ENCODE data around the gene PDHX. TPM values are rescaled to one million over a fixed set of nuclear protein-coding genes. Genes with fewer than 3 reads are reported as not detected.

The PDHX gene
- total RNA-seq, 1 experiment from 2014 or later, result 85.4 TPM

DNA sequence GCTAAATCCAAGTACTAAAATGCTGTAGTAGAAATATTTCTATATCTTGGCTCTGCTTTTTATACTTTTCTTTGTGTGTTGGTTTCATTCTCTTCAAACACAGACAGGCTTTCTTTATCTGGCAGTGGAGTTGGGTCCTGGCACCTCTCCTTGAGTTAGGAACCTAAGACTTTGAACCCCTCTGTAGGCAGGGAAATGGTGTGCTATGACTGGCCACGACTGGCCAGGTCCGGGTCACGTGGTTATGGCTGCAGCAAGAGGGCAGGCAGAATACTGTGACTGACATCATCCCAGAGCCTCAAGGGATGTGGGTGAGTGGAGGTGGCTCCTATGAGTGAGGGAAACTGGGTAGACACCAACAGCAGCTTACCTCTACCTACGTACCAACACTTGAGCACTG lies 42.2 kb upstream of the PDHX start:
- ChIA-PET CTCF (no interaction called here), POLR2A (no interaction called here)
- no peak for DNase-seq
- Histone ChIP-seq H3K4me1 (no peaks in the 10 kb centered on the region), H3K36me3 (ENCODE audit: control insufficient read depth, insufficient read depth, low read length) (no peaks in the 10 kb centered on the region), H3K27me3 (replicated peaks; ENCODE audit: control insufficient read depth, insufficient read depth, low read length) (no peaks in the 10 kb centered on the region), H3K9me3 (no peaks in the 10 kb centered on the region), H3K4me3 (ENCODE audit: low read depth, low read length) (no peak overlapping the region)
- Mint-ChIP-seq H3K4me3 (ENCODE audit: unreplicated experiment) (no peak overlapping the region), H3K27me3 (ENCODE audit: insufficient read depth, unreplicated experiment) (no peaks in the 10 kb centered on the region), H3K36me3 (ENCODE audit: insufficient read depth, unreplicated experiment) (no peaks in the 10 kb centered on the region), H3K4me1 (ENCODE audit: low read depth, unreplicated experiment) (no peaks in the 10 kb centered on the region), H3K9me3 (ENCODE audit: unreplicated experiment) (no peaks in the 10 kb centered on the region), H3K27ac (ENCODE audit: unreplicated experiment) (no peak overlapping the region)
- TF ChIP-seq, protein P1, sequence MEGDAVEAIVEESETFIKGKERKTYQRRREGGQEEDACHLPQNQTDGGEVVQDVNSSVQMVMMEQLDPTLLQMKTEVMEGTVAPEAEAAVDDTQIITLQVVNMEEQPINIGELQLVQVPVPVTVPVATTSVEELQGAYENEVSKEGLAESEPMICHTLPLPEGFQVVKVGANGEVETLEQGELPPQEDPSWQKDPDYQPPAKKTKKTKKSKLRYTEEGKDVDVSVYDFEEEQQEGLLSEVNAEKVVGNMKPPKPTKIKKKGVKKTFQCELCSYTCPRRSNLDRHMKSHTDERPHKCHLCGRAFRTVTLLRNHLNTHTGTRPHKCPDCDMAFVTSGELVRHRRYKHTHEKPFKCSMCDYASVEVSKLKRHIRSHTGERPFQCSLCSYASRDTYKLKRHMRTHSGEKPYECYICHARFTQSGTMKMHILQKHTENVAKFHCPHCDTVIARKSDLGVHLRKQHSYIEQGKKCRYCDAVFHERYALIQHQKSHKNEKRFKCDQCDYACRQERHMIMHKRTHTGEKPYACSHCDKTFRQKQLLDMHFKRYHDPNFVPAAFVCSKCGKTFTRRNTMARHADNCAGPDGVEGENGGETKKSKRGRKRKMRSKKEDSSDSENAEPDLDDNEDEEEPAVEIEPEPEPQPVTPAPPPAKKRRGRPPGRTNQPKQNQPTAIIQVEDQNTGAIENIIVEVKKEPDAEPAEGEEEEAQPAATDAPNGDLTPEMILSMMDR (IDR thresholded peaks at IDR 0.05; ENCODE audit: insufficient read depth in 1 of 2, low read depth in 1 of 2, low read length in 1 of 2, severe bottlenecking in 1 of 2, unreplicated experiment in 1 of 2), result no peak
- intact Hi-C loops (cut with micrococcal nuclease; ENCODE audit: unreplicated experiment), result no loop called here
- no TSS peak for BruUV-seq (replicated peaks)

DNA sequence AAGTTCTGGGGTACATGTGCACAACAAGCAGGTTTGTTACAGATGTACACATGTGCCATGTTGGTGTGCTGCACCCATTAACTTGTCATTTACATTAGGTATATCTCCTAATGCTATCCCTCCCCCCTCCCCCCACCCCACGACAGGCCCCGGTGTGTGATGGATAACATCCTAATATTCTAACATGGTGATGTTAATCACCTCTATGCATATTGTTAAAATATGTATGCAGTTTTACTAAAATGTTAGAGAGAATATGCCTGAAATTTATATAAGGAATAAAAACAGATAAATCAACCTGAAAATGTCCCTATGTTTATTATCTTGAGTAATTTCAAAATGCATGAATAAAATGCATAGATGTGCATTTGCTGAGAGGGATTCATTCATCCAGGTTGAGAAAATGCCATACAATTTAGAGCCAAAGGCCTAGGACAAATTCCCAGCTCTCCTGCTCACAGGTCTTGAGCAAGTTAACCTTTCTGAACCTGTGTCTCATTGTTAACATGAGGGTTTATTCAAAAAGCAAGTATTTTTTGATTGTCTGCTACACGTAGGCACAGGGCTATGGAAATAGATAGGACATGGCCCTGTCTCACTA lies 38.9 kb upstream of the PDHX start:
- Mint-ChIP-seq H3K27me3 (ENCODE audit: insufficient read depth, unreplicated experiment) (no peaks in the 10 kb centered on the region), H3K36me3 (ENCODE audit: insufficient read depth, unreplicated experiment) (no peaks in the 10 kb centered on the region), H3K9me3 (ENCODE audit: unreplicated experiment) (no peaks in the 10 kb centered on the region), H3K27ac (ENCODE audit: unreplicated experiment) (no peak overlapping the region), H3K4me1 (ENCODE audit: low read depth, unreplicated experiment) (no peaks in the 10 kb centered on the region), H3K4me3 (ENCODE audit: unreplicated experiment) (no peak overlapping the region)
- no peaks in the 10 kb centered on the region for H3K9me3 ChIP-seq
- H3K4me3 ChIP-seq (ENCODE audit: low read depth, low read length), result no peak overlapping the region
- CTCF ChIA-PET, result no interaction called here
- no peaks in the 10 kb centered on the region for H3K36me3 ChIP-seq (ENCODE audit: control insufficient read depth, insufficient read depth, low read length)
- H3K4me1 ChIP-seq, result no peaks in the 10 kb centered on the region
- no peak for DNase-seq
- H3K27me3 ChIP-seq (replicated peaks; ENCODE audit: control insufficient read depth, insufficient read depth, low read length), result no peaks in the 10 kb centered on the region
- intact Hi-C loops (cut with micrococcal nuclease; ENCODE audit: unreplicated experiment), result no loop called here
- POLR2A ChIA-PET, result no interaction called here
- BruUV-seq (replicated peaks), result no TSS peak
- TF ChIP-seq, protein P1 (IDR thresholded peaks at IDR 0.05; ENCODE audit: insufficient read depth in 1 of 2, low read depth in 1 of 2, low read length in 1 of 2, severe bottlenecking in 1 of 2, unreplicated experiment in 1 of 2), result no peak

DNA sequence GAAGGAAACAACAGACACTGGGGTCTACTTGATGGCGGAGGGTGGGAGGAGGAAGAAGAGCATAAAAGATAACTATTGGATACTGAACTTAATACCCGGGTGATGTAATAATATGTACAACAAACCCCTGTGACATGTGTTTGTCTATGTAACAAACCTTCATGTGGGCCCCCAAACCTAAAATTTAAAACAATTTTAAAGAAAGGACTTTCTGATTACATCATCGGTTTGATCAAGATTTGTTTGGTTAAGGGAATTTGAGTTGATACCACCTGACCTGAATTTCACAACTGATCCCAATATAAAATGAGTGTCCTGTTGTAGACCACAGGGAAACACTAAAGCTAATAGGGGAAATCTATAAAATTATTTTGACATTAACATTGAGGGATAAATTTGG lies 34.5 kb upstream of the PDHX start:
- intact Hi-C loops (cut with micrococcal nuclease; ENCODE audit: unreplicated experiment), result no loop called here
- Histone ChIP-seq H3K4me3 (ENCODE audit: low read depth, low read length) (no peak overlapping the region), H3K4me1 (no peaks in the 10 kb centered on the region), H3K36me3 (ENCODE audit: control insufficient read depth, insufficient read depth, low read length) (no peaks in the 10 kb centered on the region; the same call in 1 of the 2 replicates), H3K9me3 (no peaks in the 10 kb centered on the region), H3K27me3 (replicated peaks; ENCODE audit: control insufficient read depth, insufficient read depth, low read length) (no peaks in the 10 kb centered on the region)
- no TSS peak for BruUV-seq (replicated peaks)
- TF ChIP-seq, protein P1 (IDR thresholded peaks at IDR 0.05; ENCODE audit: insufficient read depth in 1 of 2, low read depth in 1 of 2, low read length in 1 of 2, severe bottlenecking in 1 of 2, unreplicated experiment in 1 of 2), result no peak
- Mint-ChIP-seq H3K4me1 (ENCODE audit: low read depth, unreplicated experiment) (peaks cover 3% of the 10 kb centered on the region), H3K9me3 (ENCODE audit: unreplicated experiment) (no peaks in the 10 kb centered on the region), H3K27ac (ENCODE audit: unreplicated experiment) (no peak overlapping the region), H3K4me3 (ENCODE audit: unreplicated experiment) (no peak overlapping the region), H3K36me3 (ENCODE audit: insufficient read depth, unreplicated experiment) (no peaks in the 10 kb centered on the region), H3K27me3 (ENCODE audit: insufficient read depth, unreplicated experiment) (no peaks in the 10 kb centered on the region)
- ChIA-PET POLR2A (no interaction called here), CTCF (no interaction called here)
- no peak for DNase-seq

Measured in Caco-2 (cell line).